AG04450 (cell line): Measurements from ENCODE around the gene RFFL. TPM values are rescaled to one million over a fixed set of nuclear protein-coding genes. Genes with fewer than 3 reads are reported as not detected.
A peak's percentile ranks its signal among the peaks of the same experiment; 100 is the strongest.
"Not testable (repeated sequence)": the region's sequence is repeated elsewhere in the genome, so short reads cannot be mapped to it uniquely, and the experiment has no call there.

Experiments
- CTCF ChIA-PET: fragments of 300-600, 350-600 bp; formaldehyde crosslinking; extraction: SDS; loops from one replicate; lab custom pipeline; 2022; ENCODE audit warnings: antibody characterized with exemption, inconsistent platforms; lab: Charles Lee
- POLR2A ChIA-PET: fragments of 350-600 bp; formaldehyde crosslinking; extraction: SDS; loops from one replicate; lab custom pipeline; 2021; ENCODE audit warnings: antibody characterized with exemption, inconsistent platforms; lab: Yijun Ruan, JAX
- DNase-seq: peaks from one replicate; pipeline ENCODE4 v3.0.0-alpha.2; 2011; ENCODE audit warnings: low read depth, low spot score
- H3K27ac ChIP-seq: one replicate; pipeline ENCODE4 v1.5.1; 2012; ENCODE audit warnings: low read depth, low read length, control low read depth
- H3K27me3 ChIP-seq: one replicate; pipeline ENCODE4 v1.6.0; 2012; ENCODE audit warnings: low read length; ENCODE audit not compliant: control insufficient read depth, insufficient read depth
- H3K4me3 ChIP-seq: 2 replicates; pipeline ENCODE4 v1.5.1; 2011; ENCODE audit warnings: mild to moderate bottlenecking, low read depth, low read length, control low read depth
- H3K9me3 ChIP-seq: 2 replicates; pipeline ENCODE4 v1.5.1; 2012; ENCODE audit warnings: low read length; ENCODE audit not compliant: control insufficient read depth, insufficient read depth
- polyA plus RNA-seq: library from polyadenylated mRNA; depleted of rRNA; stranded (reverse); fragments of >200 nt; gene quantifications from 2 replicates; pipeline ENCODE4 v1.2.3, GENCODE V29; 2011
- TF ChIP-seq, protein P1 (sequence below): IDR thresholded peaks from 2 replicates; pipeline ENCODE4 v1.5.1; 2011; ENCODE audit warnings: low read depth, low read length, control low read depth, inconsistent platforms

Gene RFFL
- polyA plus RNA-seq, 1 experiment: 11.0 TPM

DNA sequence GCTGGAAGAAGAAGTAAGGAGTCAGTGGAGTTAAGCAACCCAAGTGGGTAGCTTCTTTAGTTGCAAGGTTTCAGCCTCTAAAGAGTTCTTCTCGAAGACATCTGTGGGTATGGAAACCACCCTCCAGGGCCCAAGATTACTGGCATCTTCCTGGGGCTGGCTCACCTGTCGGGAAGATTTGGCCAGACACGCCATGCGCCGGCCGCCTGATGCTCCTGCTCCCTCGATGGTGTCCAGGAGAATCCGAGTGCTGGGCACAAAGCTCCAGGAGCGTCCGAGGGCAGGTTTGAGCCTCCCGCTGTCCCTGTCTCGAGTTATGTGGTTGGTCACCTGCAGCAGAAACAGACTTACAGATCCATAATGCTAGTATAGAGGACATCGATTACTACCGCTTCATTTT, 37.5 kb upstream of the RFFL start:
- ChIA-PET POLR2A (interaction anchor here (0.6 kb wide), 1 partner anchor 91 kb away, joined by 5 read pairs; no protein-coding TSS in a partner anchor), CTCF (no interaction called here)
- no peak for DNase-seq
- TF ChIP-seq, protein P1, sequence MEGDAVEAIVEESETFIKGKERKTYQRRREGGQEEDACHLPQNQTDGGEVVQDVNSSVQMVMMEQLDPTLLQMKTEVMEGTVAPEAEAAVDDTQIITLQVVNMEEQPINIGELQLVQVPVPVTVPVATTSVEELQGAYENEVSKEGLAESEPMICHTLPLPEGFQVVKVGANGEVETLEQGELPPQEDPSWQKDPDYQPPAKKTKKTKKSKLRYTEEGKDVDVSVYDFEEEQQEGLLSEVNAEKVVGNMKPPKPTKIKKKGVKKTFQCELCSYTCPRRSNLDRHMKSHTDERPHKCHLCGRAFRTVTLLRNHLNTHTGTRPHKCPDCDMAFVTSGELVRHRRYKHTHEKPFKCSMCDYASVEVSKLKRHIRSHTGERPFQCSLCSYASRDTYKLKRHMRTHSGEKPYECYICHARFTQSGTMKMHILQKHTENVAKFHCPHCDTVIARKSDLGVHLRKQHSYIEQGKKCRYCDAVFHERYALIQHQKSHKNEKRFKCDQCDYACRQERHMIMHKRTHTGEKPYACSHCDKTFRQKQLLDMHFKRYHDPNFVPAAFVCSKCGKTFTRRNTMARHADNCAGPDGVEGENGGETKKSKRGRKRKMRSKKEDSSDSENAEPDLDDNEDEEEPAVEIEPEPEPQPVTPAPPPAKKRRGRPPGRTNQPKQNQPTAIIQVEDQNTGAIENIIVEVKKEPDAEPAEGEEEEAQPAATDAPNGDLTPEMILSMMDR: no peak
- Histone ChIP-seq H3K4me3 (no peak overlapping the region), H3K27me3 (no peaks in the 10 kb centered on the region), H3K9me3 (no peaks in the 10 kb centered on the region), H3K27ac (no peak overlapping the region)

DNA sequence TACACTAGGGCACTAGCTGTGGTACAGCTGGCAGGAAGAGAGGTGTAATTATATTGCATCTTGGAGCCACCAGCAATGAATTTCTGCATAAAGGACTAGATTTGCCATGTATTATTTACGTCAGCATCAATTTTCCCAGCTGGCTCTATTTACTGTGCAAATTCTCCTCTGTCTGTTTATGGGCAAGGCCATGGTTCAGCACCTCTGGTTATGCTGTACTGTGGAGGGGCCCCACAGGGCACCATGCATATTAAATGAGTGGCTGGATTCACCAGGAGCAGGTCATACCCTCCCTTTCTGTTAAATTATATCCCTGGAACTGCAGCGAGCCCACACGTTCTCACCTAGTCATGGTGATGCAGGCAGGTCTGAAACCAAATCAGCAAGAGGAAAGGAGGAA, 36.4 kb upstream of the RFFL start:
- DNase-seq: no peak
- ChIA-PET POLR2A (no interaction called here), CTCF (no interaction called here)
- Histone ChIP-seq H3K9me3 (no peaks in the 10 kb centered on the region), H3K27ac (no peak overlapping the region), H3K4me3 (no peak overlapping the region), H3K27me3 (no peaks in the 10 kb centered on the region)
- TF ChIP-seq, protein P1: no peak

DNA sequence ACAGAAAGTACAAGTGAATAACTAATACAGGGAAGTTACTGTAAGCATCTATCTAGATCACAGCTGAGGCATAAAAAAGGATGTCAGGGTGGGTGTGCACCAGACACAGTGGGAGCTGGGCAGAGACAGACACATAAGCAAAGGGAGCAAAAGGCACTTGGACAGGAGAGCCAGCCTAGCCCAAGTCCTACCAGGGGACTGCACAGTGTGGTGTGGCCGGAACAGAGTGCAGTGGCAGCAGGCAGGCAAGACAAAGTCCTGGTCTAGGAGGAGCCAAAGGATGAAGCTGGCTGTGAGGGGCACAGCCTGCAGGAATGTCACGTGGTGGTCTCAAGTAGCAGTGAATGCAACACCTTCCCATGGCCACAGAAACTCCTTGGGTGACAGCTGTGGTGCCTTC, 34.3 kb upstream of the RFFL start:
- no peak overlapping the region for H3K4me3 ChIP-seq
- H3K27me3 ChIP-seq: no peaks in the 10 kb centered on the region
- DNase-seq: no peak
- H3K9me3 ChIP-seq: no peaks in the 10 kb centered on the region
- ChIA-PET POLR2A (no interaction called here), CTCF (interaction anchor here (1.7 kb wide), 1 partner anchor 8 kb away, joined by 7 read pairs; no protein-coding TSS in a partner anchor)
- H3K27ac ChIP-seq: peak overlapping the region; percentile 21
- TF ChIP-seq, protein P1: no peak

GRCh38 chr17:35095741-35096140, 32.2 kb upstream of the RFFL start:
- POLR2A ChIA-PET: no interaction called here
- CTCF ChIA-PET: no interaction called here
- H3K4me3 ChIP-seq: no peak overlapping the region

DNA sequence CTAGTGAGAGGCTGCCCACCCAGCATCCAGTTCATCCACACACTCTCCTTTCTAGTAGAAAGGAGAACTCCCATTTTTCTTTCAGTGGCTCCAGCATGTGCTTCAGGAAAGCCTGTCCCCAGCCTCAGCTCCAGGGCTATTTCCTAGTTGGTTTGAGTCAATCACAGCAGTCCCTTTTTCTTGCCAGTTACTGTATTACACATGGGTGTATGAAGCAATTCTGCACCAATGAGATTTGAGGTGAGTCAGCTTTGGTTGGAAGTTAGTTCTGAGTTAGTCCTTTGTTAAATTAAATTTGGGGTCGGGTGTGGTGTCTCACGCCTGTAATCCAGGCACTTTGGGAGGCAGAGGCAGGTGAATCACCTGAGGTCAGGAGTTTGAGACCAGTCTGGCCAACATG, 31.4 kb upstream of the RFFL start:
- TF ChIP-seq, protein P1: no peak
- CTCF ChIA-PET: interaction anchor here (1.1 kb wide), 1 partner anchor 25 kb away, joined by 5 read pairs; the partner anchor contains the start of gene RAD51D
- POLR2A ChIA-PET: interaction anchor here (1.0 kb wide), 1 partner anchor 23 kb away, joined by 3 read pairs; no protein-coding TSS in a partner anchor
- Histone ChIP-seq H3K9me3 (no peaks in the 10 kb centered on the region), H3K4me3 (no peak overlapping the region), H3K27ac (peak overlapping the region; percentile 47), H3K27me3 (no peaks in the 10 kb centered on the region)
- peak; percentile 60 for DNase-seq

More at GRCh38 chr17:35095741-35096140, 32.2 kb upstream of the RFFL start:
- TF ChIP-seq, protein P1: no peak
- no peaks in the 10 kb centered on the region for H3K27me3 ChIP-seq
- H3K9me3 ChIP-seq: no peaks in the 10 kb centered on the region
- DNase-seq: no peak
- peak overlapping the region; percentile 47 for H3K27ac ChIP-seq

- H3K27ac ChIP-seq, H3K9me3 ChIP-seq, POLR2A ChIA-PET, DNase-seq, H3K27me3 ChIP-seq, H3K4me3 ChIP-seq: not testable (repeated sequence)
- CTCF ChIA-PET: interaction anchor here (0.6 to 2.8 kb wide), 9 partner anchors 11 to 113 kb away, joined by 3 to 28 read pairs (median 11); partner anchors contain the start of gene RFFL
Observed at GRCh38 chr17:35090707-35091106, 27.2 kb upstream of the RFFL start.
